ENCODE results near the gene B3GNT8. TPM values are rescaled to one million over a fixed set of nuclear protein-coding genes. Genes with fewer than 3 reads are reported as not detected.
A peak's percentile ranks its signal among the peaks of the same experiment; 100 is the strongest.
"Not testable (repeated sequence)": the region's sequence is repeated elsewhere in the genome, so short reads cannot be mapped to it uniquely, and the experiment has no call there.

B3GNT8 gene
- total RNA-seq, 2 donors from 2014 or later, result 4.0 to 4.2 TPM

- peaks cover 4% of the 10 kb centered on the region for H3K36me3 ChIP-seq
- H3K4me1 ChIP-seq (ENCODE audit: control insufficient read depth in 1 of 2, low read depth in 2 of 2), result no peaks in the 10 kb centered on the region
- H3K27me3 ChIP-seq (replicated peaks; ENCODE audit: insufficient read depth), result no peaks in the 10 kb centered on the region
- no peaks in the 10 kb centered on the region for H3K9me3 ChIP-seq
- no peak for TF ChIP-seq CTCF (IDR thresholded peaks at IDR 0.05)
- ATAC-seq (ENCODE audit: insufficient number of reproducible peaks, low FRiP score, low read depth) (no peak), DNase-seq (ENCODE audit: low spot score) (no peak)
- H3K27ac ChIP-seq, result no peak overlapping the region
- no peak overlapping the region for H3K4me3 ChIP-seq
Measured at GRCh38 chr19:41384351-41384750, 42.8 kb downstream of the B3GNT8 start.

GRCh38 chr19:41381536-41381935, 45.6 kb downstream of the B3GNT8 start:
- not testable (repeated sequence) for H3K36me3 ChIP-seq; ATAC-seq (ENCODE audit: insufficient number of reproducible peaks, low FRiP score, low read depth); DNase-seq (ENCODE audit: low spot score); H3K4me1 ChIP-seq (ENCODE audit: control insufficient read depth in 1 of 2, low read depth in 2 of 2); H3K4me3 ChIP-seq; H3K9me3 ChIP-seq; H3K27me3 ChIP-seq (replicated peaks; ENCODE audit: insufficient read depth); H3K27ac ChIP-seq

GRCh38 chr19:41377977-41378709, 49.0 kb downstream of the B3GNT8 start:
- no peaks in the 10 kb centered on the region for H3K9me3 ChIP-seq
- H3K36me3 ChIP-seq, result no peaks in the 10 kb centered on the region
- H3K27me3 ChIP-seq (replicated peaks; ENCODE audit: insufficient read depth), result no peaks in the 10 kb centered on the region
- DNase-seq (ENCODE audit: low spot score) (no peak), ATAC-seq (ENCODE audit: insufficient number of reproducible peaks, low FRiP score, low read depth) (no peak)
- no peak for TF ChIP-seq CTCF (IDR thresholded peaks at IDR 0.05)
- H3K4me3 ChIP-seq, result no peak overlapping the region
- H3K4me1 ChIP-seq (ENCODE audit: control insufficient read depth in 1 of 2, low read depth in 2 of 2), result peaks cover 19 to 22% of the 10 kb centered on the region in 2 donors
- H3K27ac ChIP-seq, result peak overlapping the region in 1 of 2 donors; percentile 11

- no peaks in the 10 kb centered on the region for H3K27me3 ChIP-seq (replicated peaks; ENCODE audit: insufficient read depth)
- no peaks in the 10 kb centered on the region for H3K36me3 ChIP-seq
- no peak for TF ChIP-seq CTCF (IDR thresholded peaks at IDR 0.05)
- peaks cover 19 to 22% of the 10 kb centered on the region in 2 donors for H3K4me1 ChIP-seq (ENCODE audit: control insufficient read depth in 1 of 2, low read depth in 2 of 2)
- no peak for ATAC-seq (ENCODE audit: insufficient number of reproducible peaks, low FRiP score, low read depth)
- peak overlapping the region; percentile 88 for H3K4me3 ChIP-seq
- DNase-seq (ENCODE audit: low spot score), result no peak
- H3K27ac ChIP-seq, result peak overlapping the region; percentile 75 to 77
- H3K9me3 ChIP-seq, result no peaks in the 10 kb centered on the region
Measured at GRCh38 chr19:41376998-41377365, 50.2 kb downstream of the B3GNT8 start.

GRCh38 chr19:41376241-41376997, 50.8 kb downstream of the B3GNT8 start, which contains the start of gene TMEM91:
TMEM91 (plus strand) TSS chr19:41376533; CDS start chr19:41378310, 1,777 bp downstream.
- ATAC-seq (ENCODE audit: insufficient number of reproducible peaks, low FRiP score, low read depth), result no peak
- Histone ChIP-seq H3K4me3 (peak within 1 kb of the TSS; percentile 88), H3K9me3 (no peaks in the 10 kb centered on the region), H3K27me3 (replicated peaks; ENCODE audit: insufficient read depth) (no peaks in the 10 kb centered on the region), H3K36me3 (no peaks in the 10 kb centered on the region), H3K4me1 (ENCODE audit: control insufficient read depth in 1 of 2, low read depth in 2 of 2) (peaks cover 19 to 22% of the 10 kb centered on the region in 2 donors), H3K27ac (peak within 1 kb of the TSS; percentile 75 to 77)
- no peak for TF ChIP-seq CTCF (IDR thresholded peaks at IDR 0.05)
- no peak for DNase-seq (ENCODE audit: low spot score)

Other genes starting within 250 kb of the B3GNT8 start
- gene CYP2S1, start 234.2 kb downstream of the B3GNT8 start, total RNA-seq, result 10 to 100 TPM in 1 of 2 donors, 1 to 10 TPM in 1; 2.3 to 12.4 TPM
- gene AXL, start 208.2 kb downstream of the B3GNT8 start, total RNA-seq, result 100 to 1,000 TPM; 138 to 157 TPM
- gene HNRNPUL1, start 163.0 kb downstream of the B3GNT8 start, total RNA-seq, result 100 to 1,000 TPM; 142 to 147 TPM
- 10 to 100 TPM; 15.2 to 22.4 TPM for gene CCDC97, start 117.2 kb downstream of the B3GNT8 start, total RNA-seq
- gene TGFB1, start 73.5 kb downstream of the B3GNT8 start, total RNA-seq, result 10 to 100 TPM; 55.1 to 69.6 TPM
- 1 to 10 TPM; 1.2 to 4.0 TPM for gene B9D2, start 63.2 kb downstream of the B3GNT8 start, total RNA-seq
- gene TMEM91, start 50.8 kb downstream of the B3GNT8 start, total RNA-seq, result 10 to 100 TPM; 20.0 to 44.0 TPM
- gene EXOSC5, start 30.0 kb downstream of the B3GNT8 start, total RNA-seq, result 10 to 100 TPM in 1 of 2 donors, 1 to 10 TPM in 1; 7.1 to 16.9 TPM
- gene BCKDHA, start 29.6 kb downstream of the B3GNT8 start, total RNA-seq, result 10 to 100 TPM; 18.5 to 35.9 TPM
- 10 to 100 TPM; 21.7 to 27.9 TPM for gene DMAC2, start 12.5 kb upstream of the B3GNT8 start, total RNA-seq
- gene ERICH4, start 15.8 kb upstream of the B3GNT8 start, total RNA-seq, result not detected
- 1 to 10 TPM; 1.1 to 6.9 TPM for gene CEACAM21, start 148.8 kb upstream of the B3GNT8 start, total RNA-seq
- 1 to 10 TPM in 1 of 2 donors, not detected in 1; 4.0 TPM for gene CEACAM4, start 199.7 kb upstream of the B3GNT8 start, total RNA-seq

Measured in thoracic aorta (tissue), 2 donors.